ENCODE data around the gene CCSAP.

- TF ChIP-seq CTCF (IDR thresholded peaks at IDR 0.05) (no peak), ZFX (IDR thresholded peaks at IDR 0.05; ENCODE audit: borderline replicate concordance) (no peak)
Observed at GRCh38 chr1:229373395-229373794, 30.5 kb upstream of the CCSAP start.

Measured in 22Rv1 (cell line).